Measurements from ENCODE around the gene FAM13A. TPM values are rescaled to one million over a fixed set of nuclear protein-coding genes. Genes with fewer than 3 reads are reported as not detected.

FAM13A gene
- total and polyA plus RNA-seq, 2 donors (not counting 3 experiments of a cell fraction or from before 2014, with no cell fraction given), result 3.3 to 10.5 TPM

GRCh38 chr4:88813013-88813412 is 244.0 kb downstream of the FAM13A start:
- H3K27me3 ChIP-seq (ENCODE audit: control insufficient read depth in 2 of 2, insufficient read depth in 2 of 2, low read length in 2 of 2), result no peaks in the 10 kb centered on the region
- TF ChIP-seq MAX (IDR thresholded peaks at IDR 0.05; ENCODE audit: insufficient read depth, insufficient read length) (no peak), POLR2AphosphoS5 (IDR thresholded peaks at IDR 0.05; ENCODE audit: insufficient read depth, low read depth, low read length) (no peak)
- no peaks in the 10 kb centered on the region for H3K79me2 ChIP-seq (ENCODE audit: control insufficient read depth, insufficient read depth, low read length)
- no peaks in the 10 kb centered on the region for H4K20me1 ChIP-seq (replicated peaks; ENCODE audit: control insufficient read depth, extremely low read depth, insufficient read depth, low read length)
- no peak overlapping the region for H3K27ac ChIP-seq (ENCODE audit: insufficient read depth, low read depth, low read length)
- H3K4me1 ChIP-seq (ENCODE audit: control insufficient read depth, extremely low read depth, insufficient read depth, low read length), result no peaks in the 10 kb centered on the region
- intact Hi-C loops (cut with micrococcal nuclease), result no loop called here
- DNase-seq (ENCODE audit: low read depth, low spot score), result no peak
- CTCF ChIA-PET, result interaction anchor here (1.4 to 1.8 kb wide), 2 partner anchors 16 to 211 kb away, joined by 4 to 5 read pairs; no protein-coding TSS in a partner anchor
- POLR2A ChIA-PET, result no interaction called here
- no TSS peak for BruUV-seq (replicated peaks)
- H3K36me3 ChIP-seq (ENCODE audit: control insufficient read depth in 2 of 2, extremely low read depth in 1 of 2, insufficient read depth in 2 of 2, low read length in 2 of 2), result no peaks in the 10 kb centered on the region
- no peaks in the 10 kb centered on the region for H3K9me1 ChIP-seq (replicated peaks; ENCODE audit: control insufficient read depth, extremely low read depth, insufficient read depth, low read length)
- no peak overlapping the region for H3K9ac ChIP-seq (replicated peaks; ENCODE audit: extremely low read depth, insufficient read depth, low read length)
- FAIRE-seq, result no peak
- H3K4me2 ChIP-seq (ENCODE audit: insufficient read depth, low read length), result no peak overlapping the region
- H2AFZ ChIP-seq (ENCODE audit: low read depth, low read length), result no peak overlapping the region
- dilution Hi-C loops (cut with MboI; ENCODE audit: extremely low pct_ligation_motif_present, low sequenced_read_pairs), result loop anchor here (25.0 kb wide), 1 partner anchor 199 kb away; no protein-coding TSS in a partner anchor
- no peak overlapping the region for H3K4me3 ChIP-seq (replicated peaks in 1 of 3; ENCODE audit: insufficient read depth in 1 of 3, low read depth in 1 of 3, low read length in 3 of 3)
- H3K9me3 ChIP-seq (replicated peaks; ENCODE audit: control insufficient read depth, insufficient read depth, low read length), result no peaks in the 10 kb centered on the region

GRCh38 chr4:88812420-88812819 is 244.6 kb downstream of the FAM13A start:
- Histone ChIP-seq H4K20me1 (replicated peaks; ENCODE audit: control insufficient read depth, extremely low read depth, insufficient read depth, low read length) (no peaks in the 10 kb centered on the region), H3K4me1 (ENCODE audit: control insufficient read depth, extremely low read depth, insufficient read depth, low read length) (no peaks in the 10 kb centered on the region), H3K9me3 (replicated peaks; ENCODE audit: control insufficient read depth, insufficient read depth, low read length) (no peaks in the 10 kb centered on the region), H3K9ac (replicated peaks; ENCODE audit: extremely low read depth, insufficient read depth, low read length) (no peak overlapping the region), H2AFZ (ENCODE audit: low read depth, low read length) (no peak overlapping the region), H3K79me2 (ENCODE audit: control insufficient read depth, insufficient read depth, low read length) (no peaks in the 10 kb centered on the region), H3K4me2 (ENCODE audit: insufficient read depth, low read length) (no peak overlapping the region), H3K4me3 (replicated peaks in 1 of 3; ENCODE audit: insufficient read depth in 1 of 3, low read depth in 1 of 3, low read length in 3 of 3) (no peak overlapping the region), H3K27ac (ENCODE audit: insufficient read depth, low read depth, low read length) (no peak overlapping the region), H3K9me1 (replicated peaks; ENCODE audit: control insufficient read depth, extremely low read depth, insufficient read depth, low read length) (no peaks in the 10 kb centered on the region), H3K36me3 (ENCODE audit: control insufficient read depth in 2 of 2, extremely low read depth in 1 of 2, insufficient read depth in 2 of 2, low read length in 2 of 2) (no peaks in the 10 kb centered on the region), H3K27me3 (ENCODE audit: control insufficient read depth in 2 of 2, insufficient read depth in 2 of 2, low read length in 2 of 2) (no peaks in the 10 kb centered on the region)
- ChIA-PET POLR2A (no interaction called here), CTCF (interaction anchor here (1.4 to 1.8 kb wide), 2 partner anchors 17 to 211 kb away, joined by 4 to 5 read pairs; no protein-coding TSS in a partner anchor)
- FAIRE-seq (no peak), DNase-seq (ENCODE audit: low read depth, low spot score) (no peak)
- no TSS peak for BruUV-seq (replicated peaks)
- dilution Hi-C loops (cut with MboI; ENCODE audit: extremely low pct_ligation_motif_present, low sequenced_read_pairs) (loop anchor here (25.0 kb wide), 1 partner anchor 200 kb away; no protein-coding TSS in a partner anchor), intact Hi-C loops (cut with micrococcal nuclease) (no loop called here)
- TF ChIP-seq MYC (IDR thresholded peaks at IDR 0.05; ENCODE audit: low read depth, low read length) (no peak), GATA2 (IDR thresholded peaks at IDR 0.05; ENCODE audit: insufficient read depth, insufficient read length, low read depth, low read length) (no peak), POLR2AphosphoS5 (IDR thresholded peaks at IDR 0.05; ENCODE audit: insufficient read depth, low read depth, low read length) (no peak), FOS (IDR thresholded peaks at IDR 0.05; ENCODE audit: borderline replicate concordance, insufficient read depth, low read length) (no peak), EZH2 (IDR thresholded peaks at IDR 0.05; ENCODE audit: borderline replicate concordance, low read depth, low read length, severe bottlenecking) (no peak)
